ENCODE measurements around the gene PTPN21. TPM values are rescaled to one million over a fixed set of nuclear protein-coding genes. Genes with fewer than 3 reads are reported as not detected.

The PTPN21 gene
- polyA plus RNA-seq, 2 of the 4 experiments (the other 2 are of a cell fraction): 6.5 to 8.3 TPM

Small RNA genes within 50 kb of the gene (small RNA-seq; reads per million reads assigned to genes)
- 0 reads per million in 6 experiments for gene RNU4-22P

Other genes with a start within 250 kb of the PTPN21 start
- gene KCNK10, start 231.7 kb downstream of the PTPN21 start, polyA plus RNA-seq (2011; rRNA removed): not detected in 2 replicates
- not detected in 3 replicates for gene KCNK10, start 231.7 kb downstream of the PTPN21 start, polyA plus RNA-seq (2017; fragmentation: RNase III; extraction: RNeasy Plus Mini Kit Qiagen cat#74134 plus additional on column Dnase treatment)
- 9.3 and 11.2 TPM in 2 replicates for gene SPATA7, start 169.3 kb downstream of the PTPN21 start, polyA plus RNA-seq (2011; rRNA removed)
- gene SPATA7, start 169.3 kb downstream of the PTPN21 start, polyA plus RNA-seq (2017; fragmentation: RNase III; extraction: RNeasy Plus Mini Kit Qiagen cat#74134 plus additional on column Dnase treatment): 4.1 to 4.5 TPM (median 4.2 TPM) in 3 replicates
- 141 and 194 TPM in 2 replicates for gene ZC3H14, start 8.0 kb upstream of the PTPN21 start, polyA plus RNA-seq (2011; rRNA removed)
- gene ZC3H14, start 8.0 kb upstream of the PTPN21 start, polyA plus RNA-seq (2017; fragmentation: RNase III; extraction: RNeasy Plus Mini Kit Qiagen cat#74134 plus additional on column Dnase treatment): 64.5 to 73.3 TPM (median 68.1 TPM) in 3 replicates
- 0.40 and 0.62 TPM in 2 replicates for gene EML5, start 237.9 kb upstream of the PTPN21 start, polyA plus RNA-seq (2011; rRNA removed)
- gene EML5, start 237.9 kb upstream of the PTPN21 start, polyA plus RNA-seq (2017; fragmentation: RNase III; extraction: RNeasy Plus Mini Kit Qiagen cat#74134 plus additional on column Dnase treatment): 0.44 to 0.86 TPM (median 0.54 TPM) in 3 replicates